Upper lobe of left lung (tissue), 6 donors: ENCODE results near the gene RNF213. TPM values are rescaled to one million over a fixed set of nuclear protein-coding genes. Genes with fewer than 3 reads are reported as not detected.

Experiments
- ATAC-seq, 2 donors: fragments of 200-7000 bp; cut with Tn5 transposase; one replicate each; pipeline ENCODE4 v1.9.1; 2022; ENCODE audit warnings: mild to moderate bottlenecking in 2 of 2, moderate library complexity in 2 of 2; ENCODE audit not compliant: low FRiP score in 2 of 2
- DNase-seq, 2 donors: peaks; one replicate each; pipeline ENCODE4 v3.0.0-alpha.2; 2019 to 2020
- H3K27ac ChIP-seq, 4 donors: fragments of 200-600 bp; sonication (generic); one replicate each; pipeline ENCODE4 v1.5.1; 2016 to 2019
- H3K27me3 ChIP-seq, 4 donors: fragments of 200-600 bp; sonication (generic); one replicate each; pipeline ENCODE4 v1.5.1; 2017 to 2019
- H3K36me3 ChIP-seq, 4 donors: fragments of 200-600 bp; sonication (generic); one replicate each; pipeline ENCODE4 v1.5.1; 2016 to 2019
- H3K4me1 ChIP-seq, 4 donors: fragments of 200-600 bp; sonication (generic); one replicate each; pipeline ENCODE4 v1.5.1; 2018 to 2019
- H3K4me3 ChIP-seq, 4 donors: fragments of 200-600 bp; sonication (generic); one replicate each; pipeline ENCODE4 v1.5.1; 2017 to 2019; ENCODE audit warnings: mild to moderate bottlenecking in 2 of 4, moderate library complexity in 1 of 4
- H3K9me3 ChIP-seq, 4 donors: fragments of 200-600 bp; sonication (generic); one replicate each; pipeline ENCODE4 v1.5.1; 2018 to 2019
- CTCF ChIP-seq, 6 experiments: fragments of 450-650 bp in 4 of 6; fragments of 200-600 bp in 2 of 6; sonication (generic) in 2 of 6; IDR thresholded peaks; one replicate each; pipeline ENCODE4 v1.5.1; 2016 to 2019; ENCODE audit warnings: antibody characterized with exemption in 6 of 6
- EP300 ChIP-seq, 4 donors: sonication (generic); formaldehyde crosslinking; IDR thresholded peaks; one replicate each; pipeline ENCODE4 v1.5.1; 2017; ENCODE audit warnings: antibody characterized with exemption in 4 of 4, control low read depth in 2 of 4
- POLR2A ChIP-seq, 4 donors: fragments of 450-650 bp; IDR thresholded peaks; one replicate each; pipeline ENCODE4 v1.5.1; 2016 to 2017; ENCODE audit warnings: antibody characterized with exemption in 4 of 4, mild to moderate bottlenecking in 2 of 4
- POLR2AphosphoS5 ChIP-seq, 2 donors: sonication (generic); formaldehyde crosslinking; IDR thresholded peaks; one replicate each; pipeline ENCODE4 v1.5.1; 2017; ENCODE audit warnings: antibody characterized with exemption in 2 of 2
- WGBS, 2 donors: methylation state at CpG; one replicate each; pipeline ENCODE4 v1.1.5; 2017 to 2018; 5-methylcytosine and 5-hydroxymethylcytosine counted together
- total RNA-seq, 6 donors: library from RNA; depleted of rRNA in 4 of 6; stranded (reverse); fragments of >200 nt in 4 of 6; gene quantifications; one replicate each; pipeline versions ENCODE4 v1.1.0 to v1.2.1, GENCODE V29; 2016 to 2021
- donor health status: DM: no; HTN: no; CAD: no; lungs with moderate emphysema.
- donor health status: DM: no; HTN: yes; CAD: no; lungs with severe emphysema.

The RNF213 gene
- total RNA-seq, 6 donors from 2014 or later: 135 to 619 (median 207) TPM

- no peak for TF ChIP-seq CTCF (IDR thresholded peaks at IDR 0.05)
- no peak for TF ChIP-seq POLR2A (IDR thresholded peaks at IDR 0.05)
- no peak for TF ChIP-seq EP300 (IDR thresholded peaks at IDR 0.05)
- TF ChIP-seq POLR2AphosphoS5 (IDR thresholded peaks at IDR 0.05): no peak
- Histone ChIP-seq H3K36me3 (peaks cover 8 to 72% (median 41%) of the 10 kb centered on the region in 4 donors), H3K27ac (no peak overlapping the region), H3K27me3 (no peaks in the 10 kb centered on the region), H3K4me1 (peaks cover 3 to 19% (median 11%) of the 10 kb centered on the region in 4 donors), H3K9me3 (no peaks in the 10 kb centered on the region), H3K4me3 (no peak overlapping the region)
- ATAC-seq (no peak), DNase-seq (no peak)
- 83 to 87% methylated on average over 18 to 19 of the region's 19 CpGs for WGBS, 2 donors
Observed at GRCh38 chr17:80283116-80283852, 22.6 kb downstream of the RNF213 start.

GRCh38 chr17:80284631-80285030 is 24.0 kb downstream of the RNF213 start:
- Histone ChIP-seq H3K27me3 (no peaks in the 10 kb centered on the region), H3K27ac (no peak overlapping the region), H3K4me1 (peaks cover 0 to 7% (median 5%) of the 10 kb centered on the region in 4 donors), H3K4me3 (no peak overlapping the region), H3K9me3 (no peaks in the 10 kb centered on the region), H3K36me3 (peaks cover 17 to 73% (median 46%) of the 10 kb centered on the region in 4 donors)
- ATAC-seq (no peak), DNase-seq (no peak)
- no peak for TF ChIP-seq POLR2AphosphoS5 (IDR thresholded peaks at IDR 0.05)
- no peak for TF ChIP-seq EP300 (IDR thresholded peaks at IDR 0.05)
- no peak for TF ChIP-seq CTCF (IDR thresholded peaks at IDR 0.05)
- TF ChIP-seq POLR2A (IDR thresholded peaks at IDR 0.05): no peak
- 92% methylated on average over 7 to 11 of the region's 11 CpGs for WGBS, 2 donors

- no peaks in the 10 kb centered on the region for H3K27me3 ChIP-seq
- H3K9me3 ChIP-seq: no peaks in the 10 kb centered on the region
- H3K4me1 ChIP-seq: no peaks in the 10 kb centered on the region
- no peak for DNase-seq
- no peak for ATAC-seq
- no peak for TF ChIP-seq POLR2A (IDR thresholded peaks at IDR 0.05)
- TF ChIP-seq EP300 (IDR thresholded peaks at IDR 0.05): no peak
- TF ChIP-seq POLR2AphosphoS5 (IDR thresholded peaks at IDR 0.05): no peak
- TF ChIP-seq CTCF (IDR thresholded peaks at IDR 0.05): no peak
- H3K36me3 ChIP-seq: peaks cover 20 to 73% (median 54%) of the 10 kb centered on the region in 4 donors
- 95 to 97% methylated on average over 14 to 19 of the region's 19 CpGs for WGBS, 2 donors
- no peak overlapping the region for H3K4me3 ChIP-seq
- H3K27ac ChIP-seq: no peak overlapping the region
Observed at GRCh38 chr17:80285237-80285920, 24.7 kb downstream of the RNF213 start.

- peaks cover 28 to 80% (median 62%) of the 10 kb centered on the region in 4 donors for H3K36me3 ChIP-seq
Observed at GRCh38 chr17:80286638-80286960, 25.9 kb downstream of the RNF213 start.

More at GRCh38 chr17:80286638-80286960, 25.9 kb downstream of the RNF213 start:
- no peaks in the 10 kb centered on the region for H3K9me3 ChIP-seq
- no peak overlapping the region for H3K4me3 ChIP-seq
- no peaks in the 10 kb centered on the region for H3K4me1 ChIP-seq
- TF ChIP-seq CTCF (IDR thresholded peaks at IDR 0.05) (no peak), EP300 (IDR thresholded peaks at IDR 0.05) (no peak), POLR2AphosphoS5 (IDR thresholded peaks at IDR 0.05) (no peak), POLR2A (IDR thresholded peaks at IDR 0.05) (no peak)
- no peaks in the 10 kb centered on the region for H3K27me3 ChIP-seq
- DNase-seq (no peak), ATAC-seq (no peak)
- WGBS, 2 donors: 92 to 100% methylated on average over 4 to 5 of the region's 5 CpGs
- no peak overlapping the region for H3K27ac ChIP-seq
